Stimulated activated memory B cell treated with anti-CD40 and anti-IgM and Interleukin-4, amounts not matched to agents 10 μg/mL and 1 μg/mL and 100 μg/mL, for 72 hours (primary cell): Measurements from ENCODE around the gene PLCG2.

ENCODE experiments used
- ATAC-seq: fragments of 150-1000 bp; cut with Tn5 transposase; 2 replicates; pipeline ENCODE4 v1.10.0; 2021
- H3K27ac Mint-ChIP-seq: one replicate; pipeline ENCODE4 v1.8.0; 2022; ENCODE audit warnings: mild to moderate bottlenecking, mixed read lengths
- H3K27me3 Mint-ChIP-seq: one replicate; pipeline ENCODE4 v1.8.0; 2022; ENCODE audit warnings: mixed read lengths
- H3K36me3 Mint-ChIP-seq: one replicate; pipeline ENCODE4 v1.8.0; 2022; ENCODE audit warnings: mixed read lengths
- H3K4me1 Mint-ChIP-seq: one replicate; pipeline ENCODE4 v1.8.0; 2022; ENCODE audit warnings: mixed read lengths
- H3K4me3 Mint-ChIP-seq: one replicate; pipeline ENCODE4 v1.8.0; 2022; ENCODE audit warnings: mild to moderate bottlenecking, moderate library complexity, mixed read lengths
- H3K9me3 Mint-ChIP-seq: one replicate; pipeline ENCODE4 v1.8.0; 2022; ENCODE audit warnings: mixed read lengths

PLCG2 gene

GRCh38 chr16:81831722-81832126 lies 52.6 kb downstream of the PLCG2 start:
- ATAC-seq = peak; percentile 90
- Mint-ChIP-seq H3K4me1 (peaks cover 94% of the 10 kb centered on the region), H3K4me3 (peak overlapping the region; percentile 80), H3K36me3 (peaks cover 34% of the 10 kb centered on the region), H3K27me3 (no peaks in the 10 kb centered on the region), H3K27ac (peak overlapping the region; percentile 99), H3K9me3 (no peaks in the 10 kb centered on the region)

DNA sequence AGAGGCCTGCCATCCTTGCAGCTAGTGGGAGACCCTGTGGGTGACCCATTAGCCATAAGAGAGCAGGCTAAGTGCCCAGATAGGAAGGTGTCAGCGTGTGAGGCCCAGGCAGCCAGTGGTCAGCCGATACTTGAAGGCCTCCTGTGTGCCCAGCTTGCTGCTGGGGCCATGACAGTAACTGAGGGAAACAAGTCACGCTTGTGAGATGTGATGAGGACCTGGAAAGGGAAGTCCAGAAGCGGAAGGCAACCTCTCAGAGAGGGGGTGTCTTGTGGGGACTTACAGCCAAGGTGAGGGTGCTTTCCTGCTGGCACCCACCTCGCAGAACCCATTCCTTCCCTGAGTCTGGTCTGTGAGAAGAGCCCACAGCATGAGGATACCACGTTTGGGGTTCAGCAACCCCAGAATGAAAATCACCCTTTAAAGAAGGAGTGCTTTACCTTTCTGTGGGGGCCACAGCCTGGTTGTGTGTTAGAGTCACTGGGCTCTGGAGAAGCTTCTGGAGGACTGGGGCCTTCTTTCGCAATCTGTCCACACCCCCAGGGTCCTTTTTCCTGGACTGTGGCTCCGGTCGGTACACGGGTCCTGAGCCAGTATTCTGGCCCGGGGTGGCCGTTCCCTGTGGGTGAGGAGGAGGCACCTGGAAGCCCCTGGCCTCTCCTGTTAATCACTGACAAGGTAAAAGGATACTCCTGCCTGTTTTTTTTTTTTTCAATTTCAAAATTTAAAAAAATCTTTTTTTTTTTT lies 53.9 kb downstream of the PLCG2 start:
- peaks cover 25% of the 10 kb centered on the region for H3K36me3 Mint-ChIP-seq
- H3K4me1 Mint-ChIP-seq = peaks cover 94% of the 10 kb centered on the region
- no peak for ATAC-seq
- H3K4me3 Mint-ChIP-seq = peak overlapping the region; percentile 80
- H3K27me3 Mint-ChIP-seq = no peaks in the 10 kb centered on the region
- H3K27ac Mint-ChIP-seq = peak overlapping the region; percentile 99
- no peaks in the 10 kb centered on the region for H3K9me3 Mint-ChIP-seq

- peaks cover 94% of the 10 kb centered on the region for H3K4me1 Mint-ChIP-seq
- H3K27me3 Mint-ChIP-seq = no peaks in the 10 kb centered on the region
- H3K4me3 Mint-ChIP-seq = no peak overlapping the region
- no peaks in the 10 kb centered on the region for H3K9me3 Mint-ChIP-seq
- H3K27ac Mint-ChIP-seq = peak overlapping the region; percentile 97
- H3K36me3 Mint-ChIP-seq = peaks cover 25% of the 10 kb centered on the region
- ATAC-seq = no peak
Observed at GRCh38 chr16:81833751-81834150, 54.7 kb downstream of the PLCG2 start.

DNA sequence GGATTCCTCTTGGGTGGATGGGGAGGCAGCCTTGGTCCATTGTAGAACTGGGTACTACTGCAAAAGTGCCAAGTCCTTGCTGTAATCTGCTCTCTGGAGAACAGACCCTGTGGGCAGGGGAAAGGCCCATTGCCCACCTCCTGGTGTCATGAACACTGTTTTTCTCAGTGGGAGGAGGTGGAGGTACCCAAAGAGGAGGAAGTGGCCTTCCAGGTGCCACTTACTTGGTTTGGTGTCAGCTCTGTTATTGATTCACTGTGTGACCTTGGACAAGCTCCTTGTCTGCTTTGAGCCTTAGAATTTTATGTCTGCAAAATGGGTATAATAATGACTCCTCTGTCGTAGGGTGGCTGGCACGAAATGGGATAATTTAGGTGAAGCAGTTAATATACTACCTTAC lies 55.8 kb downstream of the PLCG2 start:
- Mint-ChIP-seq H3K27me3 (no peaks in the 10 kb centered on the region), H3K27ac (peak overlapping the region; percentile 97), H3K36me3 (peaks cover 18% of the 10 kb centered on the region), H3K4me3 (no peak overlapping the region), H3K4me1 (peaks cover 89% of the 10 kb centered on the region), H3K9me3 (no peaks in the 10 kb centered on the region)
- no peak for ATAC-seq

GRCh38 chr16:81836279-81837054 lies 57.4 kb downstream of the PLCG2 start:
- H3K27me3 Mint-ChIP-seq = no peaks in the 10 kb centered on the region
- H3K27ac Mint-ChIP-seq = peak overlapping the region; percentile 97
- H3K9me3 Mint-ChIP-seq = no peaks in the 10 kb centered on the region
- peaks cover 12% of the 10 kb centered on the region for H3K36me3 Mint-ChIP-seq
- peak overlapping the region; percentile 72 for H3K4me3 Mint-ChIP-seq
- peak; percentile 91 for ATAC-seq
- peaks cover 86% of the 10 kb centered on the region for H3K4me1 Mint-ChIP-seq

DNA sequence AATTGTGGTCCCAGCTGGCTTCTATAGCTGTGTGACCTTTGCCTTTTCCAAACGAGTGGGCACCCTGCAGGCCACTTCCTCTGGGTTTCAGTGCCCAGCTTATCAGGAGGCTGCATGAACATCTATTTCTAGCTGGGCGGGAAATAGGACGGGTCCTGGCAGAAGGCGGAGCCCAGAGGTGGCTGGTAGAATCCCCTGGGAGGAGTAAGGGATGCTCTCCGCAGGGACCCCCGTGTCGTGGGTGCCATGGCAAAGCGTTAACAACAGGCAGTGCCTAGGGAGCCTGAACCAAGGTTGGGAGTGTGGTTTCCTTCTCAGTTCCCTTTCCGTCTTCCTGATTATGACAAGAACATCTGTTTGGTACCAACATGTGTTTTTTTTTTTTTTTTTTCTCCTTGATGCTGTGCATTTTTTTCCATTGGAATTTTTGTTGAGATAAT lies 58.2 kb downstream of the PLCG2 start:
- ATAC-seq = peak; percentile 62
- Mint-ChIP-seq H3K9me3 (no peaks in the 10 kb centered on the region), H3K27me3 (no peaks in the 10 kb centered on the region), H3K27ac (peak overlapping the region; percentile 97), H3K4me3 (peak overlapping the region; percentile 17), H3K36me3 (peaks cover 16% of the 10 kb centered on the region), H3K4me1 (peaks cover 86% of the 10 kb centered on the region)

- Mint-ChIP-seq H3K4me3 (peak overlapping the region; percentile 29), H3K27me3 (no peaks in the 10 kb centered on the region), H3K9me3 (no peaks in the 10 kb centered on the region), H3K36me3 (peaks cover 20% of the 10 kb centered on the region), H3K4me1 (peaks cover 92% of the 10 kb centered on the region), H3K27ac (peak overlapping the region; percentile 97)
- ATAC-seq = peak; percentile 49
Observed at GRCh38 chr16:81838794-81839193, 59.7 kb downstream of the PLCG2 start.

- ATAC-seq = peak; percentile 73
- peaks cover 92% of the 10 kb centered on the region for H3K4me1 Mint-ChIP-seq
Observed at GRCh38 chr16:81841722-81842121, 62.6 kb downstream of the PLCG2 start.

DNA sequence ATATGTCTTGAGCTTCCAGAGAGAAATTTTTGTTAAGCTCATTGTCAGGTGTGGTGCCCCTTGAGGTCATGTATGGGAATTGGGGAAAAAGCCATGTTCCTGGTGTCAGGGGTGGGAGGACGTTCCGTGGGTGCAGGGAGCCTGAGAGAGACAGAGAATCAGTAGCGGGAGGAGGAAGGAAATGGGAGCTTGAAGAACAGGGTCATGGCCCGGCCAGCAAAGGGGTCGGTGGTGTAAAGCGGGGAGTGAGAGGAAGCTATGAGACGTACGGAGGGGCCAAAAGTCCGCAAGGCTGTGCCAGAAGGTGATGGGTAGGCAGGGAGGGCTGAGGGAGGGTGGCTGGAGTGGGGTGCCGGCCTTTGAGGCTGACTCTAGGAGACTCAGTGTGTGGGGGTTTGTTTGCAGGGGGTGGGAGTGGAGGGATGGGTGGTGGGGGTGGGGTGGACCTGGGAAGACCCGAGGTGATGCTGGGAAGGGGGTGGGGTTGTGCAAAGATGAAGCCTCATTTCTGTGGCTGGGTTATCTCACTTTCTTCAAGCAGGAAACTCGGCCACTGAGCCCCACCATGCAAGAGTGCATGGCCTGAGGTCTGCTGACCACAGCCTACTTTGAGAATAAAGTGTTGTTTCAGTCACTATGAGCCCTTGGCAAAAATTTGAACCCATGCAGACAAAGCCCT lies 63.6 kb downstream of the PLCG2 start:
- Mint-ChIP-seq H3K27me3 (no peaks in the 10 kb centered on the region), H3K9me3 (no peaks in the 10 kb centered on the region), H3K27ac (peak overlapping the region; percentile 81), H3K36me3 (peaks cover 38% of the 10 kb centered on the region), H3K4me1 (peaks cover 87% of the 10 kb centered on the region), H3K4me3 (peak overlapping the region; percentile 42)
- ATAC-seq = peak; percentile 13

More at GRCh38 chr16:81841722-81842121, 62.6 kb downstream of the PLCG2 start:
- H3K36me3 Mint-ChIP-seq = peaks cover 35% of the 10 kb centered on the region
- H3K27ac Mint-ChIP-seq = peak overlapping the region; percentile 81
- H3K4me3 Mint-ChIP-seq = peak overlapping the region; percentile 42
- no peaks in the 10 kb centered on the region for H3K9me3 Mint-ChIP-seq
- H3K27me3 Mint-ChIP-seq = no peaks in the 10 kb centered on the region

DNA sequence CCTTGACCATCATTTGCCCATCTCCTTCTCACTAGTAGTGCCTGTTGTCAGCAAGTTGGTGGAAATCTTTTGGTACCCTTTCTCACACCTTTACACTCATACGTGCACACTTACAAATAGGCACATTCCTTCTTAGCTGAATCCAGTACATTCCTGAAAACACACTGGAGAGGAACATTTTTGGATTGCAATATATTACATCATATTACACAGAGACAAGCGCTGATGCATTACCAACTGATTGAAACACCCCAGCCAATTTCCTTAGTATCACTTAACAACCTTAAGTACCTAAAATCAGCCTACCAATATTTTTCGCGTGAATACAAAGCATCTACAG lies 64.1 kb downstream of the PLCG2 start:
- Mint-ChIP-seq H3K4me3 (no peak overlapping the region), H3K9me3 (no peaks in the 10 kb centered on the region), H3K27me3 (no peaks in the 10 kb centered on the region), H3K27ac (peak overlapping the region; percentile 81), H3K36me3 (peaks cover 38% of the 10 kb centered on the region), H3K4me1 (peaks cover 87% of the 10 kb centered on the region)
- ATAC-seq = no peak

- no peak for ATAC-seq
- no peaks in the 10 kb centered on the region for H3K27me3 Mint-ChIP-seq
- peaks cover 87% of the 10 kb centered on the region for H3K4me1 Mint-ChIP-seq
- H3K9me3 Mint-ChIP-seq = no peaks in the 10 kb centered on the region
- peak overlapping the region; percentile 81 for H3K27ac Mint-ChIP-seq
- no peak overlapping the region for H3K4me3 Mint-ChIP-seq
- H3K36me3 Mint-ChIP-seq = peaks cover 42% of the 10 kb centered on the region
Observed at GRCh38 chr16:81843683-81844082, 64.6 kb downstream of the PLCG2 start.

DNA sequence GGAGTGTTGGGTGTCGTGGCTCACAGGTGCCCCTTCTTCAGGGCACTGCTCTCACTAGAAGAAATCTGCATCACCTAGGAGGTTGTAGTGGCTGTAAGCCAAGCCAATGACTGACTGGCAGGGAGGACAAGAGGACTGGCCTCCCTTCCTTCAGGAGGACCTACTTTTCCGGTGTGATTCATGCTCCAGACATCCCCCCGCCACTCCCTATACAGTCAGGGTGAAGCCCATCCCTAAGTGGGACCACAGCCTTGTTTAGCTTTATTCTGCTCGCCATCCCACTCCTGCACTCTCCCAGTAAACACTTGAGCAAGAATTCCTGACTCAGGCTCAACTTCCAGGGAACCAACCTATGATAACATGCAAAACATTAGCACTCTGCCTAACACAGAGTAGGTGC lies 67.0 kb downstream of the PLCG2 start:
- Mint-ChIP-seq H3K9me3 (no peaks in the 10 kb centered on the region), H3K4me1 (peaks cover 95% of the 10 kb centered on the region), H3K36me3 (peaks cover 53% of the 10 kb centered on the region), H3K4me3 (no peak overlapping the region), H3K27ac (peak overlapping the region; percentile 53), H3K27me3 (no peaks in the 10 kb centered on the region)
- ATAC-seq = no peak

GRCh38 chr16:81848306-81848853 lies 69.3 kb downstream of the PLCG2 start:
- Mint-ChIP-seq H3K27me3 (no peaks in the 10 kb centered on the region), H3K27ac (peak overlapping the region; percentile 73), H3K4me3 (no peak overlapping the region)

DNA sequence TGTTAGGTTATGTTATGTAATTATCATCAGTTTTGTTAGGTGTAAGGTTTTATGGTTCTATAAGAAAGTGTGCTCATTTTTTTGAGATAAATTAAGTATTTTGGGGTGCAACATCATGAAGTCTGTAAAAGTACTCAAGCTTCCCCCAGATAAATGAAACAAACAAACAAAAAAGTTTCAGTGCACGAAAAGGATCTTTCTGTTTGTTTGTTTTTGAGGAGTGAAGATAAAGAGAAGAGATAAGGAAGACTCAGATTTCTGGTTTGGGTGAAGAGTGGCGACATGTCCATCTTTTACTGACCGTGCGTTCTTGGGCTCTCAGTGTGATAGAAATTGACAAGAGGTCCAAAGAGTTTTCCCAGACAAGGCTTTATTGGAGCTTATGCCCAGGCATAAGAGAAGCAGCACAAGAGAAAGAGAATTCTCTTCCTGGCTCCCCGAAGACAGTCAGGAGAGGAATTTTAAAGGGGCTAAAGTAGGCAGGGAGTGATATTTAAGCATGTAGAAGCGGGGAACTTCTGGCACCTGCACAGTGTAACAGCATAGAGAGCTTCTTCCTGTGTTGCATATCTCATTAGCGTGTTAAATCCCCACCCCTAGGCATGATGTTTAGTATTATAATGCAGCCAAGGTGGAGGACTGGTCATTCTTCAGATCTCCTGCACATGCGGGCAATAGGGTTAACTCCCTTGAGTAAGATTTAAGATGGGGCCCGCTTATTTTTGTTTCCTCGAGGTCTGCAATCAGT lies 71.3 kb downstream of the PLCG2 start:
- no peaks in the 10 kb centered on the region for H3K9me3 Mint-ChIP-seq
- H3K4me3 Mint-ChIP-seq = no peak overlapping the region
- H3K4me1 Mint-ChIP-seq = peaks cover 82% of the 10 kb centered on the region
- peaks cover 45% of the 10 kb centered on the region for H3K36me3 Mint-ChIP-seq
- H3K27ac Mint-ChIP-seq = peak overlapping the region; percentile 73
- no peaks in the 10 kb centered on the region for H3K27me3 Mint-ChIP-seq
- ATAC-seq = no peak

More at GRCh38 chr16:81848306-81848853, 69.3 kb downstream of the PLCG2 start:
- ATAC-seq = no peak
- Mint-ChIP-seq H3K9me3 (no peaks in the 10 kb centered on the region), H3K36me3 (peaks cover 58% of the 10 kb centered on the region), H3K4me1 (peaks cover 92% of the 10 kb centered on the region)
